ENCODE data around the gene TENM3. TPM values are rescaled to one million over a fixed set of nuclear protein-coding genes. Genes with fewer than 3 reads are reported as not detected.

The TENM3 gene
- total and polyA plus RNA-seq, 2 donors (not counting 3 experiments of a cell fraction or from before 2014, with no cell fraction given), result 3.2 to 6.2 TPM

DNA sequence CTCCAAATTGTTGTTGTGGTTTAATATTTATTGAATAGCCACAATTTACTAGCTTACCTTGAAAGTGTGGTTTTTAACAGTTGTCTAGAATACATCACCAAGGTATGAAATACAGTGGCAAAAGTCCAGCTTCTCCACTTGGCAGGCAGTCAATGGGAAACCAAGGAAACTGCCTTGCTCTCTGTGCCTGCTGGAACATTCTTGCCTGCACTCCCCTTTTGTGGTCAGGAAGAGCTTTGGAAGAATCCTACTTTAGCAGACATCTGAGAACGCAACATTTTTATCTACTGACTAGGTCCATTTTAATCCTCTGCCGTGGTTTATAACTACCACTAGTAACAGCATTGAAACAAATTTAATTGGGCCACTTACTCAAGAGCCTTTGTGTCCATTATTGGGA is 64.5 kb downstream of the TENM3 start:
- DNase-seq (ENCODE audit: low read depth, low spot score), result no peak

More for the DNA sequence above, 64.5 kb downstream of the TENM3 start:
- intact Hi-C loops (cut with micrococcal nuclease), result no loop called here
- H3K4me1 ChIP-seq (ENCODE audit: control insufficient read depth, extremely low read depth, insufficient read depth, low read length), result no peaks in the 10 kb centered on the region
- dilution Hi-C loops (cut with MboI; ENCODE audit: extremely low pct_ligation_motif_present, low sequenced_read_pairs), result no loop called here
- no peak for FAIRE-seq
- no peak overlapping the region for H3K4me3 ChIP-seq (replicated peaks in 1 of 3; ENCODE audit: insufficient read depth in 1 of 3, low read depth in 1 of 3, low read length in 3 of 3)
- no peaks in the 10 kb centered on the region for H3K79me2 ChIP-seq (ENCODE audit: control insufficient read depth, insufficient read depth, low read length)
- CTCF ChIA-PET, result no interaction called here
- no peaks in the 10 kb centered on the region for H3K27me3 ChIP-seq (ENCODE audit: control insufficient read depth in 2 of 2, insufficient read depth in 2 of 2, low read length in 2 of 2)
- TF ChIP-seq, protein P1, sequence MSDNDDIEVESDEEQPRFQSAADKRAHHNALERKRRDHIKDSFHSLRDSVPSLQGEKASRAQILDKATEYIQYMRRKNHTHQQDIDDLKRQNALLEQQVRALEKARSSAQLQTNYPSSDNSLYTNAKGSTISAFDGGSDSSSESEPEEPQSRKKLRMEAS (IDR thresholded peaks at IDR 0.05; ENCODE audit: insufficient read depth, insufficient read length), result no peak
- TF ChIP-seq FOS (IDR thresholded peaks at IDR 0.05; ENCODE audit: borderline replicate concordance, insufficient read depth, low read length) (no peak), JUN (IDR thresholded peaks at IDR 0.05; ENCODE audit: borderline replicate concordance, insufficient read depth, insufficient read length, low read depth) (no peak), POLR2AphosphoS5 (IDR thresholded peaks at IDR 0.05; ENCODE audit: insufficient read depth, low read depth, low read length) (no peak), GATA2 (IDR thresholded peaks at IDR 0.05; ENCODE audit: insufficient read depth, insufficient read length, low read depth, low read length) (no peak), EZH2 (IDR thresholded peaks at IDR 0.05; ENCODE audit: borderline replicate concordance, low read depth, low read length, severe bottlenecking) (no peak), MYC (IDR thresholded peaks at IDR 0.05; ENCODE audit: low read depth, low read length) (no peak), POLR2A (IDR thresholded peaks at IDR 0.05; ENCODE audit: low read depth, low read length) (no peak)
- TF ChIP-seq, protein P2, sequence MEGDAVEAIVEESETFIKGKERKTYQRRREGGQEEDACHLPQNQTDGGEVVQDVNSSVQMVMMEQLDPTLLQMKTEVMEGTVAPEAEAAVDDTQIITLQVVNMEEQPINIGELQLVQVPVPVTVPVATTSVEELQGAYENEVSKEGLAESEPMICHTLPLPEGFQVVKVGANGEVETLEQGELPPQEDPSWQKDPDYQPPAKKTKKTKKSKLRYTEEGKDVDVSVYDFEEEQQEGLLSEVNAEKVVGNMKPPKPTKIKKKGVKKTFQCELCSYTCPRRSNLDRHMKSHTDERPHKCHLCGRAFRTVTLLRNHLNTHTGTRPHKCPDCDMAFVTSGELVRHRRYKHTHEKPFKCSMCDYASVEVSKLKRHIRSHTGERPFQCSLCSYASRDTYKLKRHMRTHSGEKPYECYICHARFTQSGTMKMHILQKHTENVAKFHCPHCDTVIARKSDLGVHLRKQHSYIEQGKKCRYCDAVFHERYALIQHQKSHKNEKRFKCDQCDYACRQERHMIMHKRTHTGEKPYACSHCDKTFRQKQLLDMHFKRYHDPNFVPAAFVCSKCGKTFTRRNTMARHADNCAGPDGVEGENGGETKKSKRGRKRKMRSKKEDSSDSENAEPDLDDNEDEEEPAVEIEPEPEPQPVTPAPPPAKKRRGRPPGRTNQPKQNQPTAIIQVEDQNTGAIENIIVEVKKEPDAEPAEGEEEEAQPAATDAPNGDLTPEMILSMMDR (IDR thresholded peaks at IDR 0.05; ENCODE audit: extremely low read depth in 1 of 2, insufficient read depth in 1 of 2, low read depth in 1 of 2, low read length in 2 of 2), result no peak
- H4K20me1 ChIP-seq (replicated peaks; ENCODE audit: control insufficient read depth, extremely low read depth, insufficient read depth, low read length), result no peaks in the 10 kb centered on the region
- H2AFZ ChIP-seq (ENCODE audit: low read depth, low read length), result no peak overlapping the region
- no TSS peak for BruUV-seq (replicated peaks)
- POLR2A ChIA-PET, result no interaction called here
- no peak overlapping the region for H3K9ac ChIP-seq (replicated peaks; ENCODE audit: extremely low read depth, insufficient read depth, low read length)
- no peaks in the 10 kb centered on the region for H3K36me3 ChIP-seq (ENCODE audit: control insufficient read depth in 2 of 2, extremely low read depth in 1 of 2, insufficient read depth in 2 of 2, low read length in 2 of 2)
- H3K4me2 ChIP-seq (ENCODE audit: insufficient read depth, low read length), result no peak overlapping the region
- no peaks in the 10 kb centered on the region for H3K9me1 ChIP-seq (replicated peaks; ENCODE audit: control insufficient read depth, extremely low read depth, insufficient read depth, low read length)
- no peaks in the 10 kb centered on the region for H3K9me3 ChIP-seq (replicated peaks; ENCODE audit: control insufficient read depth, insufficient read depth, low read length)
- H3K27ac ChIP-seq (ENCODE audit: insufficient read depth, low read depth, low read length), result no peak overlapping the region
